ENCODE measurements around the gene EP400.

Gene EP400

DNA sequence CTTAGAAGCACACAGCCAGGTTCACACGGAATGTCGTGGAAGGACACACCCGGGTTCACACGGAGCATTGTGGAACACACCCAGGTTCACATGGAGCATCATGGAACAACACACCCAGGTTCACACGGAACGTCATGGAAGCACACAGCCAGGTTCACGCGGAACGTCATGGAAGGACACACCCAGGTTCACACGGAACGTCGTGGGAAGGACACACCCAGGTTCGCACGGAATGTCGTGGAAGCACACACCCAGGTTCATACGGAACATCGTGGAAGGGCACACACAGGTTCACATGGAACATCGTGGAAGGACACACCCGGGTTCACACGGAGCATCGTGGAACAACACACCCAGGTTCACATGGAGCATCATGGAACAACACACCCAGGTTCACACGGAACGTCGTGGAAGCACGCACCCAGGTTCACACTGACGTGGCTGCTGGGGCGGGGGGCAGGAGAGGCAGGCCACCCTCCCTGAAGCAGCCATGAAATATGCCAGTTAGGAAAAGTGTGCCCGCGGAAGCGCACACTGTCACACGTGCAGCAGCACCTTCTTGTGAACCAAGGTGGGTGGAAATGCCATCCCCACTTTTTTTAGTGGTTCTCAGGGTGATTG is 86.4 kb downstream of the EP400 start:
- no peak overlapping the region for H3K27ac ChIP-seq (ENCODE audit: low read depth, low read length, poor library complexity, severe bottlenecking)
- no peaks in the 10 kb centered on the region for H3K4me1 ChIP-seq (ENCODE audit: insufficient read depth, low read length, severe bottlenecking)
- no peaks in the 10 kb centered on the region for H3K9me3 ChIP-seq (ENCODE audit: low read length)
- H3K9me2 ChIP-seq (ENCODE audit: low read depth, low read length): no peaks in the 10 kb centered on the region
- no peaks in the 10 kb centered on the region for H4K20me1 ChIP-seq (ENCODE audit: insufficient read depth, low read length)
- H3K79me2 ChIP-seq (ENCODE audit: insufficient read depth, low read length): no peaks in the 10 kb centered on the region
- H3K9ac ChIP-seq (ENCODE audit: low read length): no peak overlapping the region
- no peaks in the 10 kb centered on the region for H3F3A ChIP-seq (ENCODE audit: insufficient read depth, low read length)
- peaks cover 87% of the 10 kb centered on the region for H3K36me3 ChIP-seq (ENCODE audit: insufficient read depth, low read length)
- TF ChIP-seq EZH2 (IDR thresholded peaks at IDR 0.05; ENCODE audit: borderline replicate concordance, low read length): no peak
- TF ChIP-seq, protein P1, sequence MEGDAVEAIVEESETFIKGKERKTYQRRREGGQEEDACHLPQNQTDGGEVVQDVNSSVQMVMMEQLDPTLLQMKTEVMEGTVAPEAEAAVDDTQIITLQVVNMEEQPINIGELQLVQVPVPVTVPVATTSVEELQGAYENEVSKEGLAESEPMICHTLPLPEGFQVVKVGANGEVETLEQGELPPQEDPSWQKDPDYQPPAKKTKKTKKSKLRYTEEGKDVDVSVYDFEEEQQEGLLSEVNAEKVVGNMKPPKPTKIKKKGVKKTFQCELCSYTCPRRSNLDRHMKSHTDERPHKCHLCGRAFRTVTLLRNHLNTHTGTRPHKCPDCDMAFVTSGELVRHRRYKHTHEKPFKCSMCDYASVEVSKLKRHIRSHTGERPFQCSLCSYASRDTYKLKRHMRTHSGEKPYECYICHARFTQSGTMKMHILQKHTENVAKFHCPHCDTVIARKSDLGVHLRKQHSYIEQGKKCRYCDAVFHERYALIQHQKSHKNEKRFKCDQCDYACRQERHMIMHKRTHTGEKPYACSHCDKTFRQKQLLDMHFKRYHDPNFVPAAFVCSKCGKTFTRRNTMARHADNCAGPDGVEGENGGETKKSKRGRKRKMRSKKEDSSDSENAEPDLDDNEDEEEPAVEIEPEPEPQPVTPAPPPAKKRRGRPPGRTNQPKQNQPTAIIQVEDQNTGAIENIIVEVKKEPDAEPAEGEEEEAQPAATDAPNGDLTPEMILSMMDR (IDR thresholded peaks at IDR 0.05; ENCODE audit: low read length): no peak
- H3K27me3 ChIP-seq (ENCODE audit: insufficient read depth, low read length): no peaks in the 10 kb centered on the region
- H3K4me2 ChIP-seq (ENCODE audit: low read length): no peak overlapping the region
- H2AFZ ChIP-seq (ENCODE audit: low read length): no peak overlapping the region
- no peak overlapping the region for H3K4me3 ChIP-seq (ENCODE audit: low read depth, low read length, poor library complexity, severe bottlenecking)

DNA sequence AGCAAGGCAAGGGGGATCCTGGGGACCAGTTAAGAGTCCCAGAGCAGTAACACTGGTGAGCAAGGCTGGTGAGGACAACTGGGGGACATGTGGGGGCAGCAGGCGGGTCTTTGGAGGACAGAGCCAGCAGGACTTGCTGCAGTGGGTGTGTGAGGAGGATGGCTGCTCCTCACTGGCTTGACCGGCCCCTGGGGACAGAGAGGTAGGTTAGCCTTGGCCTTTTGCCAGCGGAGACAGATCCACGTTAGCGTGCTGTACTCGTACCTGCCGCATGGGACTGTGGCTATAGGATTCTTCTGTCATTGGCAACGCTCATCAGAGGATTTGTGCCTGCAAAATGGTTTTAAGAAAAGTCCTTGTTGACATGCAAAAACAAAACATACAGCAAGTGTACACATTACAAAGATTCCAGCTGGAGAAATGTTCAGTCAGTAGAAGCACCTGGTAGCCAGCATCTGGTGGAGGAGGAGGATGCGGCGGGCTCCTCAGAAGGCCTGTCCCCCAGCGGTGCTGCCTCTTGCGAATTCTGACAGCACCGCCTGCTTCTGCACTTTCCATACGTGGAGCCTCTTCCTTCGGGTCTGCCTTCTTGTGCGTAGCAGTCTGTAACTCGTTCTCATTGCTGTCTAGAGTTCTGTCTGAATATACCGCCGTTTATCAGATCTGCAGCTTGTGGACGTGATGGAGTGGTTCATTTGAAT is 91.3 kb downstream of the EP400 start:
- TF ChIP-seq, protein P1 (IDR thresholded peaks at IDR 0.05; ENCODE audit: low read length): no peak
- TF ChIP-seq EZH2 (IDR thresholded peaks at IDR 0.05; ENCODE audit: borderline replicate concordance, low read length): no peak
- Histone ChIP-seq H3K36me3 (ENCODE audit: insufficient read depth, low read length) (peaks cover 85% of the 10 kb centered on the region), H3F3A (ENCODE audit: insufficient read depth, low read length) (no peaks in the 10 kb centered on the region), H3K79me2 (ENCODE audit: insufficient read depth, low read length) (no peaks in the 10 kb centered on the region), H3K4me2 (ENCODE audit: low read length) (no peak overlapping the region), H3K9me3 (ENCODE audit: low read length) (no peaks in the 10 kb centered on the region), H3K9me2 (ENCODE audit: low read depth, low read length) (no peaks in the 10 kb centered on the region), H3K9ac (ENCODE audit: low read length) (no peak overlapping the region), H3K4me1 (ENCODE audit: insufficient read depth, low read length, severe bottlenecking) (no peaks in the 10 kb centered on the region), H3K4me3 (ENCODE audit: low read depth, low read length, poor library complexity, severe bottlenecking) (no peak overlapping the region), H3K27ac (ENCODE audit: low read depth, low read length, poor library complexity, severe bottlenecking) (no peak overlapping the region), H3K27me3 (ENCODE audit: insufficient read depth, low read length) (no peaks in the 10 kb centered on the region), H2AFZ (ENCODE audit: low read length) (no peak overlapping the region), H4K20me1 (ENCODE audit: insufficient read depth, low read length) (no peaks in the 10 kb centered on the region)

DNA sequence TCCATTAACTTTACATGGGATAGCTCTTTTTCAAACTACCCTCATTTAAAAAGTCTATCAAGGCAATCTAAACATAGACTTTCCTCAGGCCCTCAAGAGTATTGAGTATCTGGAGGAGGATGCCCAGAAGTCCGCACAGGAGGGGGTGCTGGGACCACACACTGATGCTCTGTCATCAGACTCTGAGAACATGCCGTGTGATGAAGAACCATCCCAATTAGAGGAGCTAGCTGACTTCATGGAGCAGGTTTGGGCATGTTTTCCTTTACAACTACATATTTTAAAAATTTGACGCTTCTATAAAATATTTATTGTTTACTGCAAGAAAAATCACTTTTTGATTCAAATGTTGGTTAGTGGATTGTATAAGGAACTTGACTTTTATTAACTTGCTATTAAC is 93.5 kb downstream of the EP400 start:
- H3K79me2 ChIP-seq (ENCODE audit: insufficient read depth, low read length): no peaks in the 10 kb centered on the region
- H3K4me1 ChIP-seq (ENCODE audit: insufficient read depth, low read length, severe bottlenecking): no peaks in the 10 kb centered on the region
- H3F3A ChIP-seq (ENCODE audit: insufficient read depth, low read length): no peaks in the 10 kb centered on the region
- no peak for TF ChIP-seq EZH2 (IDR thresholded peaks at IDR 0.05; ENCODE audit: borderline replicate concordance, low read length)
- TF ChIP-seq, protein P1 (IDR thresholded peaks at IDR 0.05; ENCODE audit: low read length): no peak
- no peak overlapping the region for H3K27ac ChIP-seq (ENCODE audit: low read depth, low read length, poor library complexity, severe bottlenecking)
- no peaks in the 10 kb centered on the region for H3K27me3 ChIP-seq (ENCODE audit: insufficient read depth, low read length)
- no peak overlapping the region for H3K9ac ChIP-seq (ENCODE audit: low read length)
- H4K20me1 ChIP-seq (ENCODE audit: insufficient read depth, low read length): no peaks in the 10 kb centered on the region
- no peaks in the 10 kb centered on the region for H3K9me3 ChIP-seq (ENCODE audit: low read length)
- H3K4me3 ChIP-seq (ENCODE audit: low read depth, low read length, poor library complexity, severe bottlenecking): no peak overlapping the region
- peaks cover 81% of the 10 kb centered on the region for H3K36me3 ChIP-seq (ENCODE audit: insufficient read depth, low read length)
- no peaks in the 10 kb centered on the region for H3K9me2 ChIP-seq (ENCODE audit: low read depth, low read length)
- no peak overlapping the region for H2AFZ ChIP-seq (ENCODE audit: low read length)
- no peak overlapping the region for H3K4me2 ChIP-seq (ENCODE audit: low read length)
